Sigmoid colon (tissue), 3 donors: Measurements from ENCODE around the gene TUBA3C.

ENCODE experiments used
- POLR2A ChIP-seq, 2 donors: fragments of 450-650 bp; IDR thresholded peaks; one replicate each; pipeline ENCODE4 v1.6.1; 2016; ENCODE audit warnings: antibody characterized with exemption in 2 of 2, mild to moderate bottlenecking in 2 of 2, moderate library complexity in 2 of 2
- TF ChIP-seq, protein P1 (sequence below), 4 experiments: fragments of 450-650 bp in 3 of 4; fragments of 200-600 bp in 1 of 4; IDR thresholded peaks; one replicate each; pipeline ENCODE4 v1.5.1; 2016 to 2019; ENCODE audit warnings: antibody characterized with exemption in 4 of 4, mild to moderate bottlenecking in 3 of 4, moderate library complexity in 2 of 4

DNA sequence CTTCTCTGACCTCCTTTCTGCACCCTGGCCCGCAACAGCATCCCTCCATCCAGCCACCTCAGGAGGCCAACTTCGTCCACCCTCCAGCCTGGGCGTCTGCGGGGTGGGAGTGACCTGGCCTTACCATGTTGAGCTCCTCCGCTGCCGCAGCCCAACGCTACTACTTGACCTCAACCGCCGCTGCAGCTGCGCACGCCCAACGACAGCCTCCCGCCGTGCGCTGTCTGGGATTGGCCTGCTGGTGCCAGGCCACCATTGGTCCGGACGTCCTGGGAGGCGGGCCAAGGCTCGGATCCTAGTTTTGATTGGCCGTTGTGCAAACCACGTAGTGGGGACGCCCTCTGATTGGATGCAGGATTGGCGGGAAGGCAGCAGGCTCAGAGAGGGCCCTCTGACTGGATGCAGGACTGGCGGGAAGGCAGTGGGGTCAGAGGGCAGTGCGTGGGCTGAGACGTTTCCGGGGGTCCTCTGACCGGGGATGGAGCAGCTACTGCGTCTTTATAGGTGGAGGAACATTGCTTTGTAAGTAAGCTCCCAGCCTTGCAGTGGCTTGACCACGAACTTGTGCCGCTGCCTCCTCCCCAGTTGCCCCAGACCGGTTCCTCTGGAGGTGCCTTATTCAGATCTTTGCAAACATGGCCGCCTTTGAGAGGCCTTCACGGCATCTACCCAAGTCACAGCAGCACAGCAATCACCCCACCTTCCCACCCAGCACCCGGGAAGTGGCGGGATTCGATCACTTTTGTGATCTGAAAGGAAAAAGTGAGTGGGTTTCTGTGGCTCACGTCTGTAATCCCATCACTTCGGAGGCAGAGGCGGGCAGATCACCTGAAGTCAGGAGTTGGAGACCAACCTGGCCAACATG is at the start of gene TUBA3C:
- TF ChIP-seq, protein P1, sequence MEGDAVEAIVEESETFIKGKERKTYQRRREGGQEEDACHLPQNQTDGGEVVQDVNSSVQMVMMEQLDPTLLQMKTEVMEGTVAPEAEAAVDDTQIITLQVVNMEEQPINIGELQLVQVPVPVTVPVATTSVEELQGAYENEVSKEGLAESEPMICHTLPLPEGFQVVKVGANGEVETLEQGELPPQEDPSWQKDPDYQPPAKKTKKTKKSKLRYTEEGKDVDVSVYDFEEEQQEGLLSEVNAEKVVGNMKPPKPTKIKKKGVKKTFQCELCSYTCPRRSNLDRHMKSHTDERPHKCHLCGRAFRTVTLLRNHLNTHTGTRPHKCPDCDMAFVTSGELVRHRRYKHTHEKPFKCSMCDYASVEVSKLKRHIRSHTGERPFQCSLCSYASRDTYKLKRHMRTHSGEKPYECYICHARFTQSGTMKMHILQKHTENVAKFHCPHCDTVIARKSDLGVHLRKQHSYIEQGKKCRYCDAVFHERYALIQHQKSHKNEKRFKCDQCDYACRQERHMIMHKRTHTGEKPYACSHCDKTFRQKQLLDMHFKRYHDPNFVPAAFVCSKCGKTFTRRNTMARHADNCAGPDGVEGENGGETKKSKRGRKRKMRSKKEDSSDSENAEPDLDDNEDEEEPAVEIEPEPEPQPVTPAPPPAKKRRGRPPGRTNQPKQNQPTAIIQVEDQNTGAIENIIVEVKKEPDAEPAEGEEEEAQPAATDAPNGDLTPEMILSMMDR (IDR thresholded peaks at IDR 0.05) = no peak
- TF ChIP-seq POLR2A (IDR thresholded peaks at IDR 0.05) = no peak
